ENCODE data around the gene CELF2.

GRCh38 chr10:11019724-11020547 is 2.3 kb downstream of the CELF2 start:
- TF ChIP-seq CTCF (IDR thresholded peaks at IDR 0.05) (no peak), POLR2A (IDR thresholded peaks at IDR 0.05) (no peak), EP300 (IDR thresholded peaks at IDR 0.05) (no peak), POLR2AphosphoS5 (IDR thresholded peaks at IDR 0.05) (no peak)

Measured in sigmoid colon (tissue), 4 donors.